Stomach smooth muscle (tissue), 2 donors: ENCODE results near the gene GRK3.
A peak's percentile ranks its signal among the peaks of the same experiment; 100 is the strongest.

Source experiments
- H3K27ac ChIP-seq: one replicate; pipeline ENCODE4 v1.7.0; 2013; ENCODE audit warnings: mild to moderate bottlenecking, low read length, inconsistent platforms
- H3K27me3 ChIP-seq, 2 donors: one replicate each; pipeline ENCODE4 v1.7.0; 2013; ENCODE audit warnings: low read length in 2 of 2; ENCODE audit not compliant: insufficient read depth in 2 of 2, control insufficient read depth in 1 of 2
- H3K36me3 ChIP-seq, 2 donors: one replicate each; pipeline ENCODE4 v1.7.0; 2013; ENCODE audit warnings: low read length in 2 of 2; ENCODE audit not compliant: control insufficient read depth in 2 of 2, insufficient read depth in 2 of 2
- H3K4me1 ChIP-seq: one replicate; pipeline ENCODE4 v1.7.0; 2013; ENCODE audit warnings: low read length; ENCODE audit not compliant: control insufficient read depth, insufficient read depth
- H3K4me3 ChIP-seq, 2 donors: one replicate each; pipeline ENCODE4 v1.7.0; 2013; ENCODE audit warnings: low read length in 2 of 2
- H3K9ac ChIP-seq, 2 donors: one replicate each; pipeline ENCODE4 v1.7.0; 2013; ENCODE audit warnings: low read length in 2 of 2, mild to moderate bottlenecking in 1 of 2
- H3K9me3 ChIP-seq, 2 donors: one replicate each; pipeline ENCODE4 v1.7.0; 2013; ENCODE audit warnings: low read length in 2 of 2; ENCODE audit not compliant: control insufficient read depth in 2 of 2
- donor health status: healthy.
- donor health status: Pancreatic carcinoma.

The GRK3 gene

GRCh38 chr22:25747245-25747944 is 182.9 kb downstream of the GRK3 start:
- Histone ChIP-seq H3K4me3 (no peak overlapping the region), H3K9ac (no peak overlapping the region), H3K27ac (no peak overlapping the region), H3K9me3 (no peaks in the 10 kb centered on the region), H3K36me3 (no peaks in the 10 kb centered on the region), H3K4me1 (no peaks in the 10 kb centered on the region), H3K27me3 (peaks cover 0 to 3% of the 10 kb centered on the region in 2 donors)

- H3K27ac ChIP-seq: no peak overlapping the region
These were observed 183.7 kb downstream of the GRK3 start for GRCh38 chr22:25748140-25748539.

GRCh38 chr22:25748704-25749103 is 184.2 kb downstream of the GRK3 start:
- H3K9ac ChIP-seq: no peak overlapping the region
- peaks cover 0 to 3% of the 10 kb centered on the region in 2 donors for H3K27me3 ChIP-seq
- H3K9me3 ChIP-seq: no peaks in the 10 kb centered on the region
- H3K27ac ChIP-seq: no peak overlapping the region
- H3K4me1 ChIP-seq: no peaks in the 10 kb centered on the region
- H3K4me3 ChIP-seq: no peak overlapping the region
- no peaks in the 10 kb centered on the region for H3K36me3 ChIP-seq

More at GRCh38 chr22:25748140-25748539, 183.7 kb downstream of the GRK3 start:
- H3K27me3 ChIP-seq: peaks cover 0 to 3% of the 10 kb centered on the region in 2 donors
- no peak overlapping the region for H3K9ac ChIP-seq
- no peak overlapping the region for H3K4me3 ChIP-seq
- no peaks in the 10 kb centered on the region for H3K9me3 ChIP-seq
- no peaks in the 10 kb centered on the region for H3K36me3 ChIP-seq
- H3K4me1 ChIP-seq: no peaks in the 10 kb centered on the region

GRCh38 chr22:25749420-25750169 is 185.1 kb downstream of the GRK3 start:
- no peak overlapping the region for H3K27ac ChIP-seq
- H3K9me3 ChIP-seq: no peaks in the 10 kb centered on the region
- no peak overlapping the region for H3K9ac ChIP-seq
- no peaks in the 10 kb centered on the region for H3K36me3 ChIP-seq
- H3K4me3 ChIP-seq: no peak overlapping the region
- peaks cover 0 to 3% of the 10 kb centered on the region in 2 donors for H3K27me3 ChIP-seq
- H3K4me1 ChIP-seq: peaks cover 3% of the 10 kb centered on the region

- no peak overlapping the region for H3K9ac ChIP-seq
- H3K9me3 ChIP-seq: no peaks in the 10 kb centered on the region
- H3K27ac ChIP-seq: no peak overlapping the region
- peaks cover 3% of the 10 kb centered on the region for H3K4me1 ChIP-seq
- H3K4me3 ChIP-seq: no peak overlapping the region
- no peaks in the 10 kb centered on the region for H3K36me3 ChIP-seq
- H3K27me3 ChIP-seq: peaks cover 0 to 3% of the 10 kb centered on the region in 2 donors
These were observed 186.2 kb downstream of the GRK3 start for GRCh38 chr22:25750569-25751173.

- Histone ChIP-seq H3K9me3 (no peaks in the 10 kb centered on the region), H3K9ac (no peak overlapping the region), H3K27me3 (peaks cover 0 to 3% of the 10 kb centered on the region in 2 donors), H3K36me3 (no peaks in the 10 kb centered on the region), H3K4me3 (no peak overlapping the region), H3K4me1 (peaks cover 3% of the 10 kb centered on the region), H3K27ac (no peak overlapping the region)
These were observed 186.7 kb downstream of the GRK3 start for GRCh38 chr22:25751174-25751581.

GRCh38 chr22:25752615-25753214 is 188.2 kb downstream of the GRK3 start:
- H3K4me1 ChIP-seq: peaks cover 3% of the 10 kb centered on the region
- H3K9me3 ChIP-seq: no peaks in the 10 kb centered on the region
- no peak overlapping the region for H3K27ac ChIP-seq
- no peak overlapping the region for H3K4me3 ChIP-seq
- no peak overlapping the region for H3K9ac ChIP-seq
- no peaks in the 10 kb centered on the region for H3K36me3 ChIP-seq
- peaks cover 0 to 3% of the 10 kb centered on the region in 2 donors for H3K27me3 ChIP-seq

- Histone ChIP-seq H3K4me1 (peaks cover 3% of the 10 kb centered on the region), H3K36me3 (no peaks in the 10 kb centered on the region), H3K27me3 (peaks cover 0 to 3% of the 10 kb centered on the region in 2 donors), H3K4me3 (no peak overlapping the region), H3K9me3 (no peaks in the 10 kb centered on the region), H3K27ac (no peak overlapping the region), H3K9ac (no peak overlapping the region)
These were observed 188.8 kb downstream of the GRK3 start for GRCh38 chr22:25753252-25753651.

GRCh38 chr22:25754527-25755202 is 190.2 kb downstream of the GRK3 start:
- peaks cover 0 to 3% of the 10 kb centered on the region in 2 donors for H3K27me3 ChIP-seq
- peak overlapping the region; percentile 66 for H3K27ac ChIP-seq
- peak overlapping the region; percentile 60 to 74 for H3K9ac ChIP-seq
- no peaks in the 10 kb centered on the region for H3K9me3 ChIP-seq
- H3K4me3 ChIP-seq: peak overlapping the region in 1 of 2 donors; percentile 22
- peaks cover 3% of the 10 kb centered on the region for H3K4me1 ChIP-seq
- H3K36me3 ChIP-seq: no peaks in the 10 kb centered on the region

GRCh38 chr22:25757686-25758085 is 193.2 kb downstream of the GRK3 start:
- Histone ChIP-seq H3K9me3 (no peaks in the 10 kb centered on the region), H3K4me3 (no peak overlapping the region), H3K36me3 (no peaks in the 10 kb centered on the region), H3K27me3 (no peaks in the 10 kb centered on the region), H3K27ac (no peak overlapping the region), H3K9ac (no peak overlapping the region), H3K4me1 (peaks cover 3% of the 10 kb centered on the region)
